Stimulated activated CD4-positive, alpha-beta T cell treated with anti-CD3 and anti-CD28 coated beads, Interleukin-4, amount 100 ng/mL, for 24 hours (primary cell): Measurements from ENCODE around the gene RUBCNL.

ENCODE experiments used
- DNase-seq: peaks from one replicate; pipeline ENCODE4 v3.0.0-alpha.2; 2020

The RUBCNL gene

DNA sequence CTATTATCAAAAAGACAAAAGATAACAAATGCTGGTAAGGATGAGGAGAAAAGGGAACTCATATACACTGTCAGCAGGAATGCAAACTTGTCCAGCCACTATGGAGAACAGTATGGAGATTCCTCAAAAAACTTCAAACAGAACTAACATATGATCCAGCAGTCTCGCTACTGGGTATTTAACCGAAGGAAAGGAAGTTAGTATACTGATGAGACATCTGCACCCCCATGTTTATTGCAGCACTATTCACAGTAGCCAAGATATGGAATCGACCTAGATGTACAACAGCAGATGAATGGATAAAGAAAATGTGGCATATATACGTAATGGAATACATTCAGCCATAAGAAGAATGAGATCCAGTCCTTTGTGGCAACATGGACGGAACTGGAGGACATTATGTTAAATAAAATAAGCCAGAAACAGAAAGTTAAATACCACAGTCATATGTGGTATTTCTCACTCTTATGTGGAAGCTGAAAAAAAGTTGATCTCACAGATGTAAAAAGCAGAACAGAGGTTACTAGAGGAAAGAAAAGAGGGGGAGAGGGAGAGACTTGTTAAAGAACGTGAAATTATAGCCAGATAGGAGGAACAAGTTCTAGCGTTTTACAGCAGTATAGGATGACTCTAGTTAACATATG, 83.2 kb downstream of the RUBCNL start:
- no peak for DNase-seq

DNA sequence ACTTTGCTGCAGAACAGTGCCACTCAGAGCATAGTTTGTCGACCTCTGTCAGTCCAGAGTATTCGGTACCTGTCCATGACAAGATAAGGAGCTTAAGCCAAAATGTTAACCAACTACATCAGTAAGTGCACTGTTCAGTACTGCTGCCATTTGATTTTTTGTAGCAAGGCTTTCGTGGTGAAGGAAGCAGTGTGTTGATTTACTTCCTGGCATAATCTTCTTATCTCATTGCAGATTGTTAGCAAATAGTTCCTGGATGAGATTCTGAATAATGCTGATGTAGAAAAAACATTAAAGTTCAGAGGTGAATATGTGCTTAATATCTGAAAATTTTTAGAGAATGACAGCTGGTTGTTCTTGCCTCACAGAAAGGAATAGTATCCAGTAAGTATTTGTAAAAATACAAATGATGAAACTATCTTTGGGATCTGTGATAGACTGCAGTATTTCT, 89.7 kb downstream of the RUBCNL start:
- no peak for DNase-seq

DNA sequence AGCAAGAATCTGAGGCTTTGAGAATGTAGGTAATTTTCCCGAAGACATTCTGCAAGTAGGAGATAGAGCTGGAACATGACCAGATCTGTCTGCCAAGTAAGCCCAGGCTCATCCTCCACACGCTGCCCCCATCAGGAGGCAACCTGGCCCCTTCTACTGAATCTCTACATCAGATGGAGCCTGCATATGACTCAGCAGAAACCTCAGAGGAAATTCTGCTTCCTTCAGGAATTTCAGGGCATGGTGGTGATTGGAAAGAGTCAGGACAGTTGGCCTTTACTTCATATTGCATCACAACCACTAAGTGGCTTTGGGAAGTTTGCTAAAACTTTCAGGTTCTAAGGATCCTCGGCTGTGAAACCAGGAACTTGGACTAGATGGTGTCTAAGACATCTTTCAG, 90.1 kb downstream of the RUBCNL start:
- no peak for DNase-seq

DNA sequence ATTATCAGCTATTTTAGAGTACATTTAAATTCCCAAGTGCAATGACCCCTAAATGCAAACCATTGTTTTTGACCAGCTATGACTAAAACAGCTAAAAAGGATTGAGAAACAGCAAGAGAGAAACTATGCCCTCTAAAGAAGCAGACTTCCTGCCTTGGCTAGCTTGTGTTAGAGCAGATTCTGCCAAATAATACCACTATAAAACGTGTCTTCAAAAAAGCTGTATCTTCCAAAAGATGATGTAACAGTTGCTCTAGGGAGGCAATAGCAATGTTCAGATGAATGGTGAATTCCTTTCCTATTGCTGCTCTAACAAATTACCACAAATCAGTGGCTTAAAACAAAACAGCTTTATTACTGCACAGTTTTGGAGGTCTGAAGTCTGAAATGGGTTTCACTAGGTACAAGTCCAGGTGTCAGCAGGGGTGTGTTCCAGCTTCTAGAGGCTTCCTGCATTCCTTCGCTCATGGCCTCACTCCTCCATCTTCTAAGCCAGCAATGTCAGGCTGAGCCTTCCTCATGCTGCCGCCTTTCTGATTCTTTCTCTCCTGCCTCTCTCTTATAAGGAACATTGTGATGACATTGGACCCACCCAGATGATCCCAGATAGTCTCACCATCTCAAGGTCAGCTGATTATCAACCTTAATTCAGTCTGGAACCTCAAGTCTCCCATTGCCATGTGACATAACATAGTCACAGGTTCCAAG, 90.8 kb downstream of the RUBCNL start:
- no peak for DNase-seq

DNA sequence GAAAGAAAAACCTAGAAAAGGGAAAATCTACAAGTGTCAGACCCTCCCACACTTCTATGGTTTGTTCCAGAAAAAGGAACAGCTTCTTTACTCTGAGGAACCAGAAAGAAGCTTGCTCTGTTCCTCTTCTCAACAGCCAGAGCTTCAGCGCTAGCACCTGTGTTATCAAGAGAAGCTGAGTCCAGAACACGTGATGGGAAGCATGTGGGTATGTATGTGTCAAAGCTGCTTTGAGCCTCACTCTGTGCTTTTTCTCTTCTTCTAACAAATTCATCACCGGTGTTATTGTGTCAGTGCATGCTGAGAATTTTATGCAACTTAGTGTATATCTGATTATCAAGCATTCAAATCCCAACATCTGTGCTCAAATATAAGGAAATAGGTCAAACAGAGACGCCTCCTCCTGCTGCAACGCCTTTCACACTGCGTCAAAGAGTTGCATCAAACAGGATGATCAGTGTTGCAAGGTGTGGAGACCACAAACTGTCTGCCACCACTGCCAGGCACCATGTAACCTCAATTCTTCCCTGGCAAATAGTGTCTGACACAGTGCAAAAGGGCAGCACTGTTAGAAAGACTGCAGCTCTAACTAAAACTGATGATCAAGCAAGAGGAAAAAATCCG, 91.4 kb downstream of the RUBCNL start:
- DNase-seq: peak; percentile 46

DNA sequence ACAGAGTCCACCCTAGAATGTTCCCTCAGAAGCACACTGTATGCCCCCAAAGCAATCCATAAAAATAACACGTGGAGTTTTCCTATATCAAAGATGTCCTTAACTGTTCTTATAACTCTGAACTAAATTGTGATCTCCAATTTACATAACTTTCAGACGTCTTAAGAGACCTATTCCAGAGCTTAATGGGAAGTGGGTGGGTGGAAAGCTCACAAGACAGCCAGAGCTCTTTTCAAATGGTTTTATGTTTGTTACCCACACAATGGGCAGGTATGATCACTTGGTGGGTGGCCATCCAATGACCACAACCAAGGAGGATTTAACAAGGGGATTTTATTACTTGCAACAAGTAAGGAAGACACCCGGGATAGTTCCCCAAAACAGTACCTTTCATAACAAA, 93.6 kb downstream of the RUBCNL start:
- DNase-seq: no peak
